Measurements from ENCODE around the gene PLEKHA5.

Gene PLEKHA5

GRCh38 chr12:19246933-19247332, 117.4 kb downstream of the PLEKHA5 start:
- no peak for DNase-seq
- Histone ChIP-seq H3K4me3 (ENCODE audit: low read depth, low read length) (no peak overlapping the region), H3K9me3 (ENCODE audit: severe bottlenecking) (no peaks in the 10 kb centered on the region)

GRCh38 chr12:19248929-19249602, 119.5 kb downstream of the PLEKHA5 start:
- Histone ChIP-seq H3K36me3 (no peaks in the 10 kb centered on the region; the same call in 1 of the 2 replicates), H3K9me3 (ENCODE audit: severe bottlenecking) (no peaks in the 10 kb centered on the region), H3K27ac (no peak overlapping the region), H3K4me3 (ENCODE audit: low read depth, low read length) (no peak overlapping the region), H3K27me3 (ENCODE audit: insufficient read depth, low read depth, severe bottlenecking) (no peaks in the 10 kb centered on the region)
- no peak for TF ChIP-seq CTCF (IDR thresholded peaks at IDR 0.05; ENCODE audit: low read depth, low read length)
- no peak for DNase-seq

More at GRCh38 chr12:19246933-19247332, 117.4 kb downstream of the PLEKHA5 start:
- Histone ChIP-seq H3K27me3 (ENCODE audit: insufficient read depth, low read depth, severe bottlenecking) (no peaks in the 10 kb centered on the region), H3K27ac (no peak overlapping the region), H3K36me3 (no peaks in the 10 kb centered on the region)
- TF ChIP-seq CTCF (IDR thresholded peaks at IDR 0.05; ENCODE audit: low read depth, low read length): no peak

DNA sequence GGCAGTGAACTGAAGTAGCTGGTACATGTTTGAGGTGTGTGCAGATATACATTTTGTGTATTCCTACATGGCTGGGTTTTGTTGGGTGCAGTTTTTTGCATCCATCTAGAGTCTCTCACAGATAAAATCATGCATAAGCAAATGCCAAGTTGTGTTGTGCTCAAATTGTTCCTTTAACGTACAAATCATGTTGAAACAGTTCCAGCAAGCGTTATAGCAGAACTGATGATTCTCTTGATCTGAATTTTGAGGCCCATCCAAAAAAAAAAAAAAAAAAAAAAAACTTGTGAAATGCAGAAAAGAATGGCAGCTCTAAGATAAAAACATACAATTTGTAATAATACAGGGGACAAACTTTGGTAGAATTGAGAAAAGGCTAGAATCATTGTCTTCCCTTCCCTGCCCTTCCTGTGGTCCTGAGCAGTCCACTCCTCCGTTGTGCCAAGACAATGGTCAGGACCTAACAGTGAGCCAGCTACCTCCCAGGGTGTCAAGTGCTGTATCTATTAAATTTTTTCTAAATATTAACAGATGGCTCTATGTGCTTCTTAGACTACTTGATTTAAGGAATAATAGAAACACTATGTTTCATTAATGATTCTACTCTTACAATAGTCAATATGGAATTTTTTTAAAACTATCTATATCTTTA, 122.1 kb downstream of the PLEKHA5 start:
- H3K4me3 ChIP-seq (ENCODE audit: low read depth, low read length): no peak overlapping the region
- no peak overlapping the region for H3K27ac ChIP-seq
- no peaks in the 10 kb centered on the region for H3K27me3 ChIP-seq (ENCODE audit: insufficient read depth, low read depth, severe bottlenecking)
- no peak for DNase-seq
- H3K36me3 ChIP-seq: peaks cover 4% of the 10 kb centered on the region
- no peaks in the 10 kb centered on the region for H3K9me3 ChIP-seq (ENCODE audit: severe bottlenecking)
- TF ChIP-seq CTCF (IDR thresholded peaks at IDR 0.05; ENCODE audit: low read depth, low read length): no peak

GRCh38 chr12:19260135-19260534, 130.6 kb downstream of the PLEKHA5 start:
- TF ChIP-seq CTCF (IDR thresholded peaks at IDR 0.05; ENCODE audit: low read depth, low read length): no peak
- Histone ChIP-seq H3K27ac (no peak overlapping the region), H3K9me3 (ENCODE audit: severe bottlenecking) (no peaks in the 10 kb centered on the region), H3K36me3 (peaks cover 2% of the 10 kb centered on the region; the same call in 1 of the 2 replicates), H3K4me3 (ENCODE audit: low read depth, low read length) (no peak overlapping the region), H3K27me3 (ENCODE audit: insufficient read depth, low read depth, severe bottlenecking) (no peaks in the 10 kb centered on the region)
- DNase-seq: no peak

DNA sequence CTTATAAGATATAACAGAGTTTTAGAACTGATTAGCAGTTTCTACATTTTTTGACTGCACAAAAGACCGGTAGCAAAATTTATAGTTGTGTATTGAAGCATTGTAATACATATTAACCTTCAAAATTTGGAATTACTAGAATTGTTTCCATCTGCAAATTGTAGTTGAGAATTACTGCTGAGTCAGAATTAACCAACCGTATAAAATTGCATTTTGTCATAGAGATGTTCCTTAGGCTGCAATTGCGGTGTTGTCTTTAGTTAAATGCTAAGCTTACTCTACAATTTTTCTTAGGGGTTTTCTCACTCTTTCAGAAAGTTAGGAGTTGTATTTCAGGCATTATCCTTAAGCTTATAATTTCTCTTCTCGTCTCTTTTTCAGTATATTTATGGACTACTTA, 132.2 kb downstream of the PLEKHA5 start:
- H3K9me3 ChIP-seq (ENCODE audit: severe bottlenecking): no peaks in the 10 kb centered on the region
- no peak overlapping the region for H3K27ac ChIP-seq
- peaks cover 2% of the 10 kb centered on the region; the same call in 1 of the 2 replicates for H3K36me3 ChIP-seq
- no peak for TF ChIP-seq CTCF (IDR thresholded peaks at IDR 0.05; ENCODE audit: low read depth, low read length)
- DNase-seq: no peak
- H3K27me3 ChIP-seq (ENCODE audit: insufficient read depth, low read depth, severe bottlenecking): no peaks in the 10 kb centered on the region
- H3K4me3 ChIP-seq (ENCODE audit: low read depth, low read length): no peak overlapping the region
